GM18868 (cell line): ENCODE results near the gene COL23A1.
"Not testable (repeated sequence)": the region's sequence is repeated elsewhere in the genome, so short reads cannot be mapped to it uniquely, and the experiment has no call there.

Experiments
- ATAC-seq: cut with Tn5 transposase; IDR thresholded peaks from one replicate; pipeline ENCODE4 v1.9.1; 2021; ENCODE audit warnings: mild to moderate bottlenecking, moderate library complexity; ENCODE audit not compliant: unreplicated experiment

Gene COL23A1

GRCh38 chr5:178328826-178329730, 261.1 kb downstream of the COL23A1 start:
- ATAC-seq, result no peak

- ATAC-seq, result no peak
Measured at GRCh38 chr5:178327931-178328711, 262.1 kb downstream of the COL23A1 start.

GRCh38 chr5:178327446-178327845, 262.7 kb downstream of the COL23A1 start:
- no peak for ATAC-seq

GRCh38 chr5:178326374-178326715, 263.8 kb downstream of the COL23A1 start:
- no peak for ATAC-seq

GRCh38 chr5:178325679-178326373, 264.4 kb downstream of the COL23A1 start:
- no peak for ATAC-seq

- ATAC-seq, result no peak
Measured at GRCh38 chr5:178325311-178325678, 264.9 kb downstream of the COL23A1 start.

GRCh38 chr5:178324481-178325310, 265.5 kb downstream of the COL23A1 start:
- ATAC-seq, result no peak

- ATAC-seq, result no peak
Measured at GRCh38 chr5:178323961-178324360, 266.2 kb downstream of the COL23A1 start.

GRCh38 chr5:178323541-178323865, 266.7 kb downstream of the COL23A1 start:
- no peak for ATAC-seq

GRCh38 chr5:178322736-178323540, 267.3 kb downstream of the COL23A1 start:
- ATAC-seq, result no peak

- no peak for ATAC-seq
Measured at GRCh38 chr5:178320281-178320855, 269.8 kb downstream of the COL23A1 start.

GRCh38 chr5:178319541-178320041, 270.6 kb downstream of the COL23A1 start:
- ATAC-seq, result no peak

- no peak for ATAC-seq
Measured at GRCh38 chr5:178318893-178319292, 271.3 kb downstream of the COL23A1 start.

- ATAC-seq, result no peak
Measured at GRCh38 chr5:178318382-178318781, 271.8 kb downstream of the COL23A1 start.

GRCh38 chr5:178317727-178318126, 272.5 kb downstream of the COL23A1 start:
- ATAC-seq, result not testable (repeated sequence)

- ATAC-seq, result no peak
Measured at GRCh38 chr5:178314961-178315820, 275.0 kb downstream of the COL23A1 start.

GRCh38 chr5:178314061-178314660, 276.0 kb downstream of the COL23A1 start:
- no peak for ATAC-seq

- no peak for ATAC-seq
Measured at GRCh38 chr5:178313316-178313715, 276.9 kb downstream of the COL23A1 start.
